Neural cell (in vitro differentiated cells): Measurements from ENCODE around the gene SH3RF3.

Experiments used
- CTCF ChIP-seq: fragments of 450-650 bp; IDR thresholded peaks from 2 replicates; pipeline ENCODE4 v1.5.1; 2014; ENCODE audit warnings: antibody characterized with exemption, mild to moderate bottlenecking, moderate library complexity; ENCODE audit not compliant: poor library complexity, severe bottlenecking
- REST ChIP-seq: IDR thresholded peaks from 2 replicates; pipeline ENCODE4 v1.6.1; 2012; ENCODE audit warnings: borderline replicate concordance
- TAF1 ChIP-seq: IDR thresholded peaks from 2 replicates; pipeline ENCODE4 v1.6.1; 2012; ENCODE audit warnings: low read depth

- TF ChIP-seq CTCF = no peak
- no peak for TF ChIP-seq TAF1
- no peak for TF ChIP-seq REST
Observed at GRCh38 chr2:109142416-109143210, 13.6 kb downstream of the SH3RF3 start.
